Activated CD8-positive, alpha-beta T cell treated with anti-CD3 and anti-CD28 coated beads, Interleukin-2, amount 10 ng/mL, durations not matched to agents 7 days and 5 days (primary cell): ENCODE measurements around the gene FBLN1. TPM values are rescaled to one million over a fixed set of nuclear protein-coding genes. Genes with fewer than 3 reads are reported as not detected.
"Not testable (repeated sequence)": the region's sequence is repeated elsewhere in the genome, so short reads cannot be mapped to it uniquely, and the experiment has no call there.

ENCODE experiments used
- ATAC-seq: fragments of 150-1000 bp; cut with Tn5 transposase; one replicate; pipeline ENCODE4 v1.10.0; 2021; ENCODE audit warnings: moderate library complexity
- CTCF ChIA-PET: fragments of 350-600 bp; sonication (Branson Sonifier 250); formaldehyde crosslinking; loops from one replicate; lab custom pipeline; 2021; ENCODE audit warnings: antibody characterized with exemption; lab: Charles Lee
- POLR2A ChIA-PET: fragments of 350-600 bp; sonication (Branson Sonifier 250); formaldehyde crosslinking; loops from one replicate; lab custom pipeline; 2021; ENCODE audit warnings: antibody characterized with exemption; lab: Charles Lee
- DNase-seq: peaks from one replicate; pipeline ENCODE4 v3.0.0-alpha.2; 2020
- H3K27ac Mint-ChIP-seq: one replicate; pipeline ENCODE4 v1.8.0; 2021; ENCODE audit warnings: mild to moderate bottlenecking, mixed read lengths
- H3K27me3 Mint-ChIP-seq: one replicate; pipeline ENCODE4 v1.8.0; 2021; ENCODE audit warnings: low read depth, mixed read lengths
- H3K36me3 Mint-ChIP-seq: one replicate; pipeline ENCODE4 v1.8.0; 2021; ENCODE audit warnings: low read depth, mixed read lengths
- H3K4me1 Mint-ChIP-seq: one replicate; pipeline ENCODE4 v1.8.0; 2021; ENCODE audit warnings: low read depth, mixed read lengths
- H3K4me3 Mint-ChIP-seq: one replicate; pipeline ENCODE4 v1.8.0; 2021; ENCODE audit warnings: mild to moderate bottlenecking, mixed read lengths
- H3K9me3 Mint-ChIP-seq: one replicate; pipeline ENCODE4 v1.8.0; 2022; ENCODE audit warnings: mixed read lengths; ENCODE audit not compliant: insufficient read depth
- total RNA-seq, 2 experiments: library from RNA; stranded (reverse); gene quantifications; one replicate each; pipeline ENCODE4 v1.2.3, GENCODE V29; 2021

Gene FBLN1, protein sequence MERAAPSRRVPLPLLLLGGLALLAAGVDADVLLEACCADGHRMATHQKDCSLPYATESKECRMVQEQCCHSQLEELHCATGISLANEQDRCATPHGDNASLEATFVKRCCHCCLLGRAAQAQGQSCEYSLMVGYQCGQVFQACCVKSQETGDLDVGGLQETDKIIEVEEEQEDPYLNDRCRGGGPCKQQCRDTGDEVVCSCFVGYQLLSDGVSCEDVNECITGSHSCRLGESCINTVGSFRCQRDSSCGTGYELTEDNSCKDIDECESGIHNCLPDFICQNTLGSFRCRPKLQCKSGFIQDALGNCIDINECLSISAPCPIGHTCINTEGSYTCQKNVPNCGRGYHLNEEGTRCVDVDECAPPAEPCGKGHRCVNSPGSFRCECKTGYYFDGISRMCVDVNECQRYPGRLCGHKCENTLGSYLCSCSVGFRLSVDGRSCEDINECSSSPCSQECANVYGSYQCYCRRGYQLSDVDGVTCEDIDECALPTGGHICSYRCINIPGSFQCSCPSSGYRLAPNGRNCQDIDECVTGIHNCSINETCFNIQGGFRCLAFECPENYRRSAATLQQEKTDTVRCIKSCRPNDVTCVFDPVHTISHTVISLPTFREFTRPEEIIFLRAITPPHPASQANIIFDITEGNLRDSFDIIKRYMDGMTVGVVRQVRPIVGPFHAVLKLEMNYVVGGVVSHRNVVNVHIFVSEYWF
- not detected for total RNA-seq

- ATAC-seq, result peak; percentile 62
- Mint-ChIP-seq H3K36me3 (no peaks in the 10 kb centered on the region), H3K4me3 (no peak within 1 kb of the TSS), H3K9me3 (no peaks in the 10 kb centered on the region), H3K27ac (no peak within 1 kb of the TSS), H3K27me3 (peaks cover 27% of the 10 kb centered on the region), H3K4me1 (peaks cover 6% of the 10 kb centered on the region)
- no peak for DNase-seq
- ChIA-PET CTCF (no interaction called here), POLR2A (no interaction called here)
Observed at GRCh38 chr22:45502215-45503049, at the start of gene FBLN1. Gene FBLN1, plus strand, starts transcription at chr22:45502883. Its CDS starts 103 bp downstream, at chr22:45502986.

GRCh38 chr22:45453764-45454163 lies 48.9 kb upstream of the FBLN1 start:
- DNase-seq, result no peak
- ChIA-PET POLR2A (no interaction called here), CTCF (no interaction called here)
- Mint-ChIP-seq H3K9me3 (no peaks in the 10 kb centered on the region), H3K27ac (no peak overlapping the region), H3K27me3 (no peaks in the 10 kb centered on the region), H3K4me1 (no peaks in the 10 kb centered on the region), H3K36me3 (no peaks in the 10 kb centered on the region), H3K4me3 (no peak overlapping the region)
- no peak for ATAC-seq

- no peak for DNase-seq
- no peak for ATAC-seq
- Mint-ChIP-seq H3K36me3 (no peaks in the 10 kb centered on the region), H3K27ac (no peak overlapping the region), H3K4me3 (no peak overlapping the region), H3K9me3 (no peaks in the 10 kb centered on the region), H3K4me1 (no peaks in the 10 kb centered on the region), H3K27me3 (no peaks in the 10 kb centered on the region)
- CTCF ChIA-PET, result no interaction called here
- POLR2A ChIA-PET, result no interaction called here
Observed at GRCh38 chr22:45454275-45454674, 48.4 kb upstream of the FBLN1 start.

DNA sequence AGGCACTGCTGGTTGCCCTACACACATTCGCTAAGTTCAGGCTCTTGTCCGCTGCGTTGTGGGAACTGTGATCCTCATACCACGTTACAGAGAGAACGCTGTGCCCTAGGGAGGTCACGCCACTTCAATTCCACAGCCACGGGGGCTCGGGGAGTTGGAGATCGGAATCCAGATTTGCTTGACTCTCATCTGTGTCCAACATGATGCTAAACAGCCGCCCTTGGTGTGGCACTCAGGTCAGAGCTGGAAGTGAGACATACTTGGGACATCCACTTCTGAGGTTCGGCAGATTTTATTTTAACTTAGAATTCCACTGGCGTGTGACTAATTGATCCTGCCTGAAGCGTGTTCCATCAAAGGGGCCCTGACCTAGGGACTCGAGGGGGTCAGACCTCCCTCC lies 47.5 kb upstream of the FBLN1 start:
- ATAC-seq (no peak), DNase-seq (no peak)
- H3K27me3 Mint-ChIP-seq, result no peaks in the 10 kb centered on the region
- no peaks in the 10 kb centered on the region for H3K36me3 Mint-ChIP-seq
- ChIA-PET POLR2A (no interaction called here), CTCF (no interaction called here)
- H3K4me1 Mint-ChIP-seq, result no peaks in the 10 kb centered on the region
- no peaks in the 10 kb centered on the region for H3K9me3 Mint-ChIP-seq
- no peak overlapping the region for H3K4me3 Mint-ChIP-seq
- H3K27ac Mint-ChIP-seq, result no peak overlapping the region

DNA sequence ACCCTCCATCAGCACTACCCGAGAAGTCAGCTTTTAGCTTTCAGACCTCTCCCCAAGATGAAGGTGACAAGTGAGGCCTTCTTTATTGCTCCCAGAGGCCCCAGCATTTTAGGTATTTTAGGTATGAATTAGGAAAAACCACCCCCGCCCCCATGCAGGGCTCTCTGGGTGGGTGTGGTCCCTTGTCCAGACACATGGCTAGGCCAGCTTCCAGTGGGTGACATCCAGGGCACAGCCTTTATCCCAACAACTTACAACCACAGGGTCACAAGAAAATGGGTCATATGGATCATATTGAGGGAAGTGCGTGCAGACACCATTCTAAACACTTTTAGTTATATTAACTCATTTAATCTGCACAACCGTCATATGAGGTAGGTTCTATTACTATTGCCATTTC lies 47.1 kb upstream of the FBLN1 start:
- no peak overlapping the region for H3K27ac Mint-ChIP-seq
- CTCF ChIA-PET, result no interaction called here
- DNase-seq, result no peak
- no peaks in the 10 kb centered on the region for H3K27me3 Mint-ChIP-seq
- H3K36me3 Mint-ChIP-seq, result no peaks in the 10 kb centered on the region
- H3K9me3 Mint-ChIP-seq, result no peaks in the 10 kb centered on the region
- no peak overlapping the region for H3K4me3 Mint-ChIP-seq
- POLR2A ChIA-PET, result no interaction called here
- ATAC-seq, result no peak
- no peaks in the 10 kb centered on the region for H3K4me1 Mint-ChIP-seq

DNA sequence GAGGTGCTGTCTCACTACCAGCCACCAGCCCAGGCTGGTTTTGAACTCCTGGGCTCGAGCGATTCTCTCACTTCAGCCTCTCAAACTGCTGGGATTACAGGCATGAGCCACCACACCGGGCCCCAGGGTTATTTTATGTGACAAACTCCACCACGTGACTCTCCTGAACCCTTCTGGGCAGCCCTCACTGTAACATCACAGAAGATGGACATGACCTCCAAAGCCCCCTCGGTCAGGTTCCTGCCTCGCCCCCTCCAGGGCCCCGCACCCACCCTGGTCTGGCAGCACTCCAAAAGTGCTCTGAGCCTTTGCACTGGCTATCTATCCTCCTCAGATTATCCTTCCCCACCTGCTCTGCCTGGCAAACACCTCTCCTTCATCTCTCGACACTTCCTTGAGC lies 45.9 kb upstream of the FBLN1 start:
- no peak overlapping the region for H3K27ac Mint-ChIP-seq

GRCh38 chr22:45458532-45458931 lies 44.2 kb upstream of the FBLN1 start:
- Mint-ChIP-seq H3K4me3 (no peak overlapping the region), H3K27me3 (no peaks in the 10 kb centered on the region), H3K36me3 (no peaks in the 10 kb centered on the region), H3K4me1 (no peaks in the 10 kb centered on the region), H3K27ac (no peak overlapping the region), H3K9me3 (no peaks in the 10 kb centered on the region)
- DNase-seq, result no peak
- POLR2A ChIA-PET, result no interaction called here
- CTCF ChIA-PET, result no interaction called here
- no peak for ATAC-seq

More for the DNA sequence above, 45.9 kb upstream of the FBLN1 start:
- Mint-ChIP-seq H3K4me1 (no peaks in the 10 kb centered on the region), H3K27me3 (no peaks in the 10 kb centered on the region), H3K9me3 (no peaks in the 10 kb centered on the region), H3K36me3 (no peaks in the 10 kb centered on the region), H3K4me3 (no peak overlapping the region)
- DNase-seq (no peak), ATAC-seq (no peak)
- CTCF ChIA-PET, result no interaction called here
- POLR2A ChIA-PET, result no interaction called here

DNA sequence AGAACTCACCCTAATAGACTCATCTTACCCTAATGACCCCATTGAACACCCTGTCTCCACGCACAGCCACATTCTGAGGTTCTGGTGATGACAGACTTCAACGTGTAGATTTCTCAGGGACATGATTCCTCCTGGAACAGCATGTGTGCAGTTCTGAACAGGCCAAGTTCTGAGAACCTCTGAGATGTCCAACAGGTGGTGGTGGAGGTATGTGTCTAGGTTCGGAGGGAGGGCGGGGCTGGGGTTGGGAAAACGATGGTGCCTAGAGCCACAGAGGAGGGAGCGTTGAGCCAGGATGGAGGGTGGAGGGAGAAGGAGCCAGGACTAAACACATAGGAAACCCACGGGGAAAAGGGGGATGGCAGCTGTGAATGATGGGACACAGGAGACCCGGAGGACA lies 43.4 kb upstream of the FBLN1 start:
- no peaks in the 10 kb centered on the region for H3K36me3 Mint-ChIP-seq

DNA sequence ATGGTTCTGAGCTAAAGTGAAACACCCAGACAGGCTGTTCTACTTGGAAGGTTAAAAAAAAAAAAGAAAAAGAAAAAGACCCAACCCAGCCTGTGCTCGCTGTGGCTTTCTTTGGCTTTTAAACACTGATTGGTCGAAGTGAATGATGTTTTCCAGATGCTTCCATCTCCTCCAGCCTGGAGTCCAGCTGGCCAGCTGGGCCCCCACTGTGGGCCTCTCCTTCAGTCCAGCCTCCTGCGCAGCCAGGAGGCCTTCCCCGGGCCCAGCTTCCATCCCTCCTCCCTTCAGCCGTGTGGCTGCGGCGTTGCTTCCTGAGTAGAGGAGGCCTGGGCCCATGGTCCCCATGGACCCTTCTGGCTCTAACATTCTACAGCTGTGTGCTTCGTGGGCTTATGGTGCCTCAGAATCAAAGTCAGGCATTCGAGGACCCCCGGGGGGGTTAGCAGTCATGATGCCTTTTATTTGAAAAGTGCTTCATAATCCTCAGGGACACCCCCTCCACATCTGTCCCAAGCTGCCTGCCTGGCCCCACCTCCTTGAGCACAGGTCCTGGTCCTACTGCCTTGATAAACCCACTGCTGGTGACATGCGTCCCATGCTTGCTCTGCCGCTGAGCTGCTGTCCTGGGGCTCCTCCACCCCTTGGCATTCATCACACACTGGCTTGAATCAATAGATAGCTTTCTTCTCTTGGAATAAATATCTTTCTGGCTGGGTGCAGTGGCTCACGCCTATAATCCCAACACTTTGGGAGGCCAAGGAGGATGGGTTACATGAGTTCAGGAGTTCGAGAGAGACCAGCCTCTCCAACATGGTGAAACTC lies 42.2 kb upstream of the FBLN1 start:
- H3K27ac Mint-ChIP-seq, result no peak overlapping the region
- no peaks in the 10 kb centered on the region for H3K9me3 Mint-ChIP-seq
- H3K27me3 Mint-ChIP-seq, result peaks cover 3% of the 10 kb centered on the region
- DNase-seq (no peak), ATAC-seq (no peak)
- ChIA-PET CTCF (no interaction called here), POLR2A (no interaction called here)
- H3K4me3 Mint-ChIP-seq, result no peak overlapping the region
- no peaks in the 10 kb centered on the region for H3K4me1 Mint-ChIP-seq
- H3K36me3 Mint-ChIP-seq, result no peaks in the 10 kb centered on the region

More for the DNA sequence above, 43.4 kb upstream of the FBLN1 start:
- no peak for ATAC-seq
- no peak overlapping the region for H3K4me3 Mint-ChIP-seq
- H3K9me3 Mint-ChIP-seq, result no peaks in the 10 kb centered on the region
- no peaks in the 10 kb centered on the region for H3K4me1 Mint-ChIP-seq
- H3K27ac Mint-ChIP-seq, result no peak overlapping the region
- CTCF ChIA-PET, result no interaction called here
- peaks cover under 1% of the 10 kb centered on the region for H3K27me3 Mint-ChIP-seq
- POLR2A ChIA-PET, result no interaction called here
- no peak for DNase-seq

DNA sequence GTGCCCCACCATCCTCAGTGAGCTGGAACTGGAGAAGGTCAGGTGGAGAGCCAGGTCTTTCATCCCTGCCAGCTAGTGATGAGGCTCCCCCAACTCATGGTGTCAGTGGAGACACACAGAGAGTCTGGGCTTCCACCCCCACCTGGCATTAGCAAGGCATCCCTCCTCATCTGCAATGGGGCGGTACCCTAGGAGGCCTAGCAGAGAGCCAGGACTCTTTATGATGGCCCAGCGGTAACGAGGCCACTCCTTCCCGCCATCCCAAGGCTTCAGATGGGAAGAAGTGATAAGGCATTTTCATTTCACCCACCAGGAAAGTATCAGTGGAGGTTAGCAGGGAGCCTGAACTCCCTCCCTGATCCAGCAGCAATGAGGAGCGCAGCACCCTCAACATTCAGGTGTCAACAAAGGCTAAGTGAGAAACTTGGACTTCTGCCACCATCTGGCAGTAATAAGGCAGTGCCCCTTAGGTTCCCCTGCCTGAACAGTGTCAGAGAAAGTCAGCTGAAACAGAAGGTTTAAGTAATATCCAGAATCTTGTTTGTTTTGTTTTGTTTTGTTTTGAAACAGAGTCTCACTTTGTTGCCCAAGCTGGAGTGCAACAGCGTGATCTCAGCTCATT lies 40.5 kb upstream of the FBLN1 start:
- Mint-ChIP-seq H3K9me3 (no peaks in the 10 kb centered on the region), H3K27ac (no peak overlapping the region), H3K4me3 (no peak overlapping the region), H3K27me3 (peaks cover 5% of the 10 kb centered on the region), H3K36me3 (no peaks in the 10 kb centered on the region), H3K4me1 (no peaks in the 10 kb centered on the region)
- ChIA-PET CTCF (interaction anchor here (1.0 kb wide), 1 partner anchor 65 kb away, joined by 3 read pairs; no protein-coding TSS in a partner anchor), POLR2A (no interaction called here)
- DNase-seq (no peak), ATAC-seq (no peak)

DNA sequence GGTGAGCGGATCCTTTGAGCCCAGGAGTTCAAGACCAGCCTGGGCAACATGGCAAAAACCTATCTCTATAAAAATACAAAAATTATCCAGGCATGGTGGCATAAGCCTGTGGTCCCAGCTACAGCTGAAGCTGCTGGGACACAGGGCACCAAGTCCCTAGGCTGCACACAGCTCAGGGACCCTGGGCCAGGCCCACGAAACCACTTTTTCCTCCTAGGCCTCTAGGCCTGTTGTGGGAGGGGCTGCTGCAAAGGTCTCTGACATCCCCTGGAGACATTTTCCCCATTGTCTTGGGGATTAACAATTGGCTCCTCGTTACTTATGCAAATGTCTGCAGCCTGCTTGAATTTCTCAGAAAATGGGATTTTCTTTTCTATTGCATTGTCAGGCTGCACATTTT lies 39.0 kb upstream of the FBLN1 start:
- H3K36me3 Mint-ChIP-seq, H3K9me3 Mint-ChIP-seq, H3K27me3 Mint-ChIP-seq, POLR2A ChIA-PET, H3K4me3 Mint-ChIP-seq, ATAC-seq, CTCF ChIA-PET, H3K4me1 Mint-ChIP-seq, DNase-seq, H3K27ac Mint-ChIP-seq: not testable (repeated sequence)
